ENCODE results near the gene TRIM47. TPM values are rescaled to one million over a fixed set of nuclear protein-coding genes. Genes with fewer than 3 reads are reported as not detected.
A peak's percentile ranks its signal among the peaks of the same experiment; 100 is the strongest.

TRIM47 gene
- total RNA-seq, 1 donor from 2014 or later, result 33.4 TPM

DNA sequence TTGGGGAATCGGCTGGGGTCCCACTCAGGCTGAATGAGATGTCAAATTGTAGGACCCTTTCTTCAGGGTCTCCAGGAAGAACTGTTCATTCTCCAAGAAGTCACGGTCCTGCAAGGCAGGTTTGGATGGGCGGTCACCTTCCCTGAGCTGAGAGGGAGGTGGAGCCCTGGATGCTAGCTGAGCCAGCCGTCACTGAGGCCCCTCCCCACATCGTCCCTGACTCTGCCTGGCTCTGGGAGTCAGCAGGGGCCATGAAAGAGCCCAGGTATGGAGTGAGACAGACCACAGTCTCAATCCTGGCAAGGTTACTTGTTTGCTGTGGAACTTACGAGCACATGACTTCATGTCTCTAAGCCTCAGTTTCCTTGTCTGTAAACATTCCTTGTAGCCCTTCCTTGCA lies 32.3 kb upstream of the TRIM47 start:
- no peak for ATAC-seq (ENCODE audit: poor library complexity)
- intact Hi-C loops (cut with DNase I), result no loop called here
- DNase-seq, result no peak

DNA sequence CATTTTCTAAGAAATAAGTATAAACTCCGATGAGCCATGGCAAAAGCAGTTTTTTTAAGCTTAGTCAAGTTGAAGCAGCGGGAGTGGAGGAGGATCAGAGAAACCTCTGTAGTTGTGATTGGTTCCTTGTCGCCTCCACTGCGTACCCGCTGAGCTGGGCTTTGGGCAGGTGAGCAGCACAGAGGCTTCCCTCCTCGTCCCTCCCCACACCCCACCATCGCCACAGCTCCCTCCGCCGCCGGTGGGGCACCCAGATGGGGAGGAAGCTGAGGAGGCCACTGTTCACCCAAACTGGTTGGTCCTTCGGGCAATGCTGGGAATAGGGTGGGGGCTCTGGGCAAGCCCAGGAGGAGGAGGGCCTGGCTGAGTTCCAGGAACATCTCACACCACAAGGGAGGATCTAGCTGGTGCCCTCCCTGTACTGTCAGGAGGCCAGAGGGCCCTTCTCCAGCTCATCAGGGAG lies 31.5 kb upstream of the TRIM47 start:
- ATAC-seq (ENCODE audit: poor library complexity) (peak; percentile 5), DNase-seq (peak; percentile 50)
- intact Hi-C loops (cut with DNase I), result no loop called here

DNA sequence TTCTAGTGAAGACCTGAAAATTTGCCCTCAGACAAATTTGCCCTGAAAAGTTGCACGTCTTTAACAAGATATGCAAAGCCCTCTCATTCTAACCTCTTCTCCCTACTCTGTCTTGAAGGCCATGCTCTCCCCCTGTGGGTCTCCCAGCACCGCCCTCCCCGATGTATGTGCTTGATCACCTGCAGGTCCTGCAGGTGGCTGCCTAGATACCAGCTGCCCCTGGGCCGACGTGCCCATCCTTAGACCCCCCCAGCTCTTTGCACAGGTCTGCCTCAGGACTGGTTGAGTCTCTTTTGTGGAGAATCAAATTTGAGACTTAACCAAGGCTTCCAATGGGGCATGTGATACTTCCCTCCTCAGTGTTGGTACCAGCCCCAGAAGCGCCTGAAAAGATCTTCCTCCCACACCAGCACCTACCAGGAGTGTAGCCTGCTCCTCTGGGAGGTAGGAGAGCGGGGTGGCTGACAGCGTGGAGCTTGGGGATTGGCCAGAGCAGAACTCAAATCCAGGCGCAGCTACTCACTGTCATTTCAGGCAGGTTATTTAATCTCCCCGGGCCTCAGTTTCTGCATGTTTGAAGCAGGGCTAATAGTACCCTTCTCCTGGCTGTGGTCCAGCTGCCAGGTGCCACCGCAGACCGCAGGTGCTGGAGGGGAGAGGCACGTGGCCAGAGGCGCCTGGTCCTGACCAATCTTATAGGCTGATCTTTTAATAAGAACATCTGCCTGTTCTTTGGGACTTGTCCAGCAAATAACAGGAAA lies 30.9 kb upstream of the TRIM47 start:
- intact Hi-C loops (cut with DNase I), result no loop called here
- ATAC-seq (ENCODE audit: poor library complexity) (no peak), DNase-seq (no peak)

DNA sequence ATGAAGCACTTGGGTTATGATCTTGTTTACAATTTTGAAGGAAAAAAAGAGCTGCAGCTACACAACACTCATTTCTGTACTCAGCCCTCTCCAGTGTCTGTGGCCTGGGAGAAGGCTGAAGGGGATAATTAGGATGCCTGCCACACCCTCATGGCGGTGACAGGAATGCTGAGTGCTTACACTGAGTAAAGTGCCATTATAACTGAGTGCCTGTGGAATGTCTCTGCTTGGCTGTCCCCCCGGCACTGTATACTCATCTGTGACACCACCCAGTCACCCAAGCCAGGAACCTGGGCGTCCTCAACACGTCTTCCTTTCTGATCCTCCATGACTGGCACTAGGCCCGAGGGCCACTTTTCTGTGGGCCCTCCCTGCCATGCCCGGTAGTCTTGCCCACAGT lies 29.8 kb upstream of the TRIM47 start:
- intact Hi-C loops (cut with DNase I), result no loop called here
- ATAC-seq (ENCODE audit: poor library complexity), result peak; percentile 69
- peak; percentile 86 for DNase-seq

DNA sequence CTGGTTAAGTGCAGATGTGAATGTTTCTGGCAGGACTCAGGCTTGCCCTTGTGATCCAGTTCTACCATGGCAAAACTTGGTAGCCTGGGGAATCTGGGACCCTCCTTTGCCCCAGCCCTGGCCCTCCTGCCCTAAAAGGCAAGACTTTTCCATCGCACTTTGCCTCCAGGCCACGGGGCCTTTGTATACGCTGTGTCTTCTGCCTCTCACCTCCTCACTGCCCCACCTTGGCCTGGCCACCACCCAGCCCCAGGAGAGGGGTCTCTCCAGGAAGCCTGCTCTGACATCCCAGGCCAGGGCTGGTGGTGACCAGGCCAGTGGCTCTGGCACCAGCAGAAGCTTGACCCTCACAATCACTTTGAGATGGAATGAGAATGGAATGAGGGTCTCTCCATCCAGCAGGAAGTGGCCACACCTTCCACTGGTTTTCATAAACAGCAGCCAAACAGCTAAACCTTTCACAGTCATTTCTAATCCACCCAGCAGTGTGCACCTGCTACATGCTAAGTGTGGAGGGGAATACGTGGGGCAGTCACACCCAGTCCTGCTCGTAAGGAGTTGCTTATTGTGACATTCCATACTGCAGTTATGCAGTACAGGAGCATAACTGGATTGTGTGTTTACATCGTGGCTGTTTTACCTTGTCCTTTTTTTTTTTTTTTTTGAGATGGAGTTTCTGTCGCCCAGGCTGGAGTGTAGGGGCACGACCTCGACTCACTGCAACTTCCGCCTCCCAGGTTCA lies 27.9 kb upstream of the TRIM47 start:
- no peak for ATAC-seq (ENCODE audit: poor library complexity)
- DNase-seq, result no peak
- intact Hi-C loops (cut with DNase I), result no loop called here

DNA sequence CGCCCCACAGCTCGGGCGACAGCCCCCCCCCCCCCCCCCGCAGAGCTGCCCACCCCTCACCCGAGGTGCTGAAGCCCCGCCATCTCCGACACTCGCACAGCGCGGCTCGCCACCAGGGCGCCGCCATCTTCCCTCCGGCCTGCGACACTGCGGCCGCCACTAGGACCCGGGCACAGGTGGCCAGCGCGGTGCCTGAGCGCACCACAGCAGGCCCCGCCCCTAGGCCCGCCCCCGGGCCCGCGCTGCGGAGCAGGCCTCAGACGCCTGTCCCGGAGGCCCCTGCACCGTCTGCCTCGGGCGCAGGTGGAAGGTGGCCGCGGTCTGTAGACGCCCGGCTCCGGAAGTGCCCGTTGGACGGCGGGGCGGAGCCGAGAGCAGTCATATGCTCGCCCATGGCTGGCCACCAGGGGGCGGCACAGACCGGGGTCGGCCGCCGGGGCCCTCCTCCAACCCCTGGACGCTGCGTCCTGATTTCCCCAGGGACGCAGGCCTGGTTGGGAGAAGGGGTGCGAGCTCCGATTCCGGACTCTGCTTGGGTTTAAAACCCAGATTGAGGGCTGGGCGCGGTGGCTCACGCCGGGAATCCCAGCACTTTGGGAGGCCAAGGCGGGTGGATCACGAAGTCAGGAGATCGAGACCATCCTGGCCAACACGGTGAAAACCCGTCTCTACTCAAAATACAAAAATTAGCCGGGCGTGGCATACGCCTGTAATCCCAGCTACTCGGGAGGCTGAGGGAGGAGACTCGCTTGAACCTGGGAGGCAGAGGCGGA lies 26.6 kb upstream of the TRIM47 start, which contains the start of gene MRPL38:
MRPL38 (minus strand) TSS at position 136 of the 773 bp plus-strand sequence; CDS start at position 127, 9 bp downstream.
- intact Hi-C loops (cut with DNase I), result loop anchor here (1.0 kb wide), 1 partner anchor 100 kb away; no protein-coding TSS in a partner anchor
- peak; percentile 95 for DNase-seq
- ATAC-seq (ENCODE audit: poor library complexity), result peak; percentile 91

DNA sequence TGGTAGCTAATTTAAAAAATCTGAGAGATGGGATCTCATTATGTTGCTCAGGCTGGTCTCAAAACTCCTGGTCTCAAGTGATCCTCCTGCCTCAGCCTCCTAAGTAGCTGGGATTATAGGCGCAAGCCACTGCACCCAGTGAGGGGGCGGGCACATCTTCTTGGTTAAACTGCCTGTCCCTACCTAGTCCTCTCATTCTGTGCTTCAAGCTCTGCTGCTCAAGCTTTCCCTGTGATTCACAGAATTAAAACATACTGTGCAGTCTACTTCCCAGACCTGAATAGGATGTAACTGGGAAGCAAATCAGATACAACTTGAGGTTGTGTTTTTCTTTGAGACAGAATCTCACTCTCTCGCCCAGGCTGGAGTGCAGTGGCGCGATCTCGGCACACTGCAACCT lies 24.0 kb upstream of the TRIM47 start:
- no peak for DNase-seq
- no peak for ATAC-seq (ENCODE audit: poor library complexity)
- intact Hi-C loops (cut with DNase I), result no loop called here

DNA sequence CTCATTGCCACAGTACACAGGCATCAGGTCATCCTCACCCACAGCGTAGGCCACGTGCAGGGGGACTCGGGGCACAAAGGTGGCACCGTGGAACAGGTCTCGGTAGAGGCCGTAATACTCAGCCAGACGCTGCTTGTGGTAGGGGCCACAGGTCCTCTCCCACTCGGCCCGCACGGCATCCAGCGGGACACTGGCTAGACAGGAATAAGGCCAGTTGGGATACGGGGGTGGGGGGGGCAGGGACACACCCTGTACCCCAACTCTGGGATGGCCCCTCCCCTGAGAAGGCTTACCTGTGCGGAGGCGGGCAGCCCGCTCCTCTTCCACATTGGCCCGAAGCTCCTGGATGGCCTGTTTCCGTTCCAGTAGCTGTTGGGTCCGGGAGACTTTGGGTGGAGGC lies 23.3 kb upstream of the TRIM47 start:
- ATAC-seq (ENCODE audit: poor library complexity) (no peak), DNase-seq (no peak)
- intact Hi-C loops (cut with DNase I), result no loop called here

DNA sequence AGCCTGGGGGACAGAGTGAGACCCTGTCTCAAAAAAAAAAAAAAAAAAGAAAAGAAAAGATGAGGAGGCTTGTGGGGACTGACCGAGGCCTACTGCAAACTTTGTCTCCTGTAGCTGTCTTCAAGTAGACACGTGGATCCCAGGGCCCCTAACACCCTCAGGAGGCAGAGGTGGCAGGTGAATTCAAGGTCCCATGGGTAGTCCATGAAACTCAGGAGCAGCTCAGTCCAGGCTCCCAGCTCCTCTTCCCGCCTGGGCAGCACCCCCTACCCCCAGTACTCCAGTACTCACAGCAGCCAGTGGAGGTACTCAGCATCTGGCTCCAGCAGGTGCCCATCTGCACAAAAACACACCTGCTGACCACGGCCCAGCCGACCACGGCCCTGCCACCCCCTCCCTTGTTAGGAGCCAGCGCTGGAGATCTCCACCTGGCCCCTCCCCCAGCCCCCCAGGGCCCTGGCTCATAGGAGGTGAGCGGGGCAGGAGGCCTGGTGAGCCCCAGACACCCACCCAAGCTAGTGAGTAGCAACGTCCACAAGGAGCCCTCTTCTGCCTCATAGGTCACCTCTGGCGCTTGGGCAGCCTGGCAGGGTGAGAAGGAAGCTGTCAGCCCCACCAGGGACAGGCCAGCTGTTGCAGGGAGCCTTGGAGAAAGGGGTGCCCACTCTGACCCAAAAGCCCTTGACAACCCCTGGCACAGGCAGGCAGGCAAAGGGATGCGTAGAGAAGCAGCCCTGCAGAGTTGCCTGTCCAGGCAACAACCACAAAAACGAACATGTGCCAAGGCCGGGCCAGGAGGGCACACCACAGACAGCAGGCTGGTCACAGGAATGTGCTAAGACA lies 22.5 kb upstream of the TRIM47 start:
- intact Hi-C loops (cut with DNase I), result no loop called here
- DNase-seq (no peak), ATAC-seq (ENCODE audit: poor library complexity) (no peak)

DNA sequence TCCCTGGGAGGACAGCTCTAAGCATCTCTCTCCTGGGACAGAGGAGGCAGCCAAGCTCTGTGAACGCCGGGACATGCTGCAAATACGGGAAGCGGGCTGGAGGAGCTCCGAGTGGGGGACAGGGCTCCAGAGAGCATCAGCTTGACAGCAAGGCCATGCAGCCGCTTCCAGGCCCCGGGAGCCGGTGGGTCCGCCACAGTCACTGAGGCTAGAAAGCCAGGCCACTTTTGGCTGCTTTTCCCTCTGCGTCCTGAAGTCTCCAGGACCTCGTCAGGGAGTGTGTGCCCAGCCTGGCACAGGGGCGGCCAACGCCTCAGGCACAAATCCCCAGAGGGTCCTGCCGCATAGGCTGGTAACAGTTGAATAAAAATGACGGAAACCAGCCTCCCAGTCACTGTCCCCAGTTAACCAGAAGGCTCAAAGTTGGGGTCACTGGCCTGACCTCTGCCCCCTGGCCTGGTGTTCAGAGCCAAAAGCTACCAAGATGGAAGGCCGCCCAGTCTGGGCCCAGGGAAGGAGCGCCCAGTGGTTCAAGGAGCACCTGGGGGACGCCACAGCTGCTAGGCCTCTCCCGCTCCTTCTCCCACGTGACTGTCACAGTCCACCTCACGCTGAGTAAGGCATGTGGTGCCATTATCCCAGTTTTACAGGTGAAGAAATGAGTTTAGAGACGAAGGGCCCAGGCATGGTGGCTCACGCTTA lies 21.5 kb upstream of the TRIM47 start:
- DNase-seq, result no peak
- intact Hi-C loops (cut with DNase I), result loop anchor here (10.0 kb wide), 1 partner anchor 125 kb away; a partner anchor contains a TSS
- ATAC-seq (ENCODE audit: poor library complexity), result no peak

DNA sequence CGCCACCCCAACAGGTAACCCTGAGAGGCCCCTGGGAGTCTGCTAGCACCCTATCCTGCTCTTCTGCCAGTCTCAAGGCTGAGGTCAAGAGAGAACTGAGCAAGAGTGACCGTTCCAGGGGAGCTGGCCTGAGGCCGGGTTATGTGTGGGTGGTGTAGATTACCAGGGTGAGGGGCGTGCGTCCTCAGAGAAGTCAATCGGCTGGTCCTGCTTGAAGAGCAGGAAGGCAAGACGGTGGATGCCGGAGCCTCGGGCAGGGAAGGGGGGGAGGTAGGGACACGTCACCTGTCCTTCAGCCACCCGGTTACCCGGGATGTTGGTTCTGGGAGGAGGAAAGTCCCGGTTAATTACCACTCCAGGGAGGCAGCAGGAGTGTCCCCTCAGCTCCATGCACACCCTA lies 21.0 kb upstream of the TRIM47 start:
- intact Hi-C loops (cut with DNase I), result loop anchor here (10.0 kb wide), 1 partner anchor 125 kb away; a partner anchor contains a TSS
- ATAC-seq (ENCODE audit: poor library complexity), result no peak
- no peak for DNase-seq

DNA sequence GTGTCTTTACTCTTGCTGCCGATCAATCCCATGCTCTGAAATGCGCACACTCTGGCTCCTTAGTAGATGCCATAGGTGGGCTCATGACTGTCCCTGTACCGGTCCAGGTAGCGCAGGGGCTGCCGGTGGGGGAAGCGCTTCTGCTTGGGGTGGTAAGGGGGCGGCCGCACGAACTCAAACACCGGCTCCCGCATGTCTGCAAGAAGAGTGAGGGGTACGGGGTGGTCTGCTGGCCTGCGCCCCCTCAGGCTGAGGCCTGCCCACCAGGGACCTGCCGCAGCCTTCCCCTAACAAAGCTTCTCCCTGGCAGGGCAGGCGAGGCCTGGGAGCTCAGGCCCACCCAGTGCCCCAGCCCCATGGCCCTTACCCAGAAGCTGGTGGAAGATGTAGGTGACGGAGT lies 20.4 kb upstream of the TRIM47 start:
- DNase-seq (no peak), ATAC-seq (ENCODE audit: poor library complexity) (no peak)
- intact Hi-C loops (cut with DNase I), result loop anchor here (10.0 kb wide), 1 partner anchor 124 kb away; a partner anchor contains a TSS

DNA sequence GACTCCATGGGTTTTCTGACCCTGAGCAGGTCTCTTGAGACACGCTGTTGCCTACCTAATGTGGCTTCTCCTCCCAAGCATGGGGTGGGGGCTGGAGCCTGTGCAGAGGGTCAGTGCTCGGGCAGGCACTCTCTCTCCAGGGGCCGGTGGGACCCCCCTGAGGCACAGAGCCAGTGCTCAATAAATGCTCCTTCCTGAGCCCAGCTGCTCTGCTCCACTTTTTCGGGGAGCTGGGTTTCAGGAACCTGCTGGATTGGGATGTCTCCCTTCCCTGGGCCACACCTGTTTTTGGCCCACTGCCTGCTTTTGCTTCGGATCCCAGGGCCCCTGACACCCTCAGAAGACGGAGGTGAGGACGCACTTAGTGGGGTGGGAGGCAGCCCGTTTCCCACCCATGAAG lies 19.7 kb upstream of the TRIM47 start:
- DNase-seq (no peak), ATAC-seq (ENCODE audit: poor library complexity) (no peak)
- intact Hi-C loops (cut with DNase I), result loop anchor here (10.0 kb wide), 1 partner anchor 123 kb away; a partner anchor contains a TSS

DNA sequence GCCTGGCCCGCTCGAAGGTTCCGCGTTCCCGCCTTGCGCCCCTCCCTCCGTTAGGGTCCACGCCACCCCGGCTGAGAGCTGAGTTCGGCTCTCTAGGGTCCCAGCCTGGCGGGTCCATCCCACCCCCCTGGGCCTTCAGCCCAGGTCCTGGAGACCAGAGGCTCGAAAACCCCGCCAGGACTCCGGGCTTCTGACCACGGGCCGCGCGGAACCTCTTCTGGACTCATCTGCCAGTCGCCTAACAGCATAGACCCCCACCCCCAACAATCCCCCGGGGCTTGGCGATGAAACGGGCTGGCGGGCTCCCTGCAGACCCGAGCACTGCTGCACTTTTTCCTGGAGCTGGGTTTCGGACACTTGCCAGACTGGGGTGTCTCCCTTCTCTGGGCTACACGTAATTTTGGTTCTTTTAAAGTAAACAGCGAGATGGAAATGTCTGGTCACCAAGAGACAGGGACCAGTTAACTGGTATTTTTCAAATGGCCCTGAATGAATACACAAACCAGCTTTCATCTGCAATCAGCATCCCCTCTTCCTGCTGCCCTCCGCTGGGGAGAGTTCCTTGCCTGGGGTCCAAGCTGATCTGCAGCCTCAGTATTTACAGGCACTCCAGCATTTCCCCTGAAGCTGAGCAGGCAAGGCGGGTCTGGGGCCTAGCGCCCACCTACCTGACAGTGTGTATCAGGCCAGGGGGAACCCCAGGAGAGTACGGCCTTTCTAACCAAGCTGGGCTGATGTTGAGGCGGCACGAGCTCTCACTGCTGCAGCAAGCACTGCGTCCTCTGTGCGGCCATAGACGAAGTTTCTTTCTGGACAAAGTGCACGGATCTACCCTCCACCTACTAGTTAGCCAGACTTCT lies 19.0 kb upstream of the TRIM47 start:
- ATAC-seq (ENCODE audit: poor library complexity) (no peak), DNase-seq (no peak)
- intact Hi-C loops (cut with DNase I), result loop anchor here (10.0 kb wide), 1 partner anchor 123 kb away; a partner anchor contains a TSS

DNA sequence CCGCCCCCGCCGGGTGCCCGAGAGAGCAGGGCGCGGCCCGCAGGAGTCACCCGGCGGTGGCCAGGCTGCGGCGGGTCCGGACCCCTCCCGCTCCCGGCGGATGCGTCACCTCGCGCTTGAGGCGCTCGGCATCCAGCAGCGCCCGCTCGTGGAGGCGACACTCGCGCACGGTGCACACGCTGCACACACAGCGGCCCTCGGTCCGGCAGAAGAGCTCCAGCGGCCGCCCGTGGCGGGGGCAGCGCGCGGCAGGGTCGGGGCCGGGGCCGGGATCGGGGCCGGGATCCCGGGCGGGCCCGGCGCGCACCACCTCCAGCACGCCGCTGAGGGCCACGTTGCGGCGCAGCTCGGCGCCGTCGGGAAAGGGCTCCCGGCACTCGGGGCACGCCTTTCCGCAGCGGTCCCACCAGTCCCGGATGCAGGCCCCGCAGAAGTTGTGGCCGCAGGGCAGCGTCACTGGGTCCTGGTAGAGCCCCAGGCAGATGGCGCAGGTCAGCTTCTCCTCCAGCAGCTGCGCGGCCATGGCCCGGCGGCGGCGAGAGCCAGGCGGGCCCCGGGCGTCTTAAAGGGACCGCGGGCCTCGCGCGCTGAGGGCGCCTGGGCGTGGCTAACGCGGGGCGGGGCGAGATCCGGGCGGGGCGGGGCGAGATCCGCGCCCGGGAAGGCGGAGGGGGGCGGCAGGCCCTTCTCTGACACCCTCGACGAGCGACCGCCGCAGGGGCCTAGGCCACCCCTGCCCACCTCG lies 18.2 kb upstream of the TRIM47 start, which contains the start of gene TRIM65:
TRIM65 (minus strand) TSS at position 537 of the 745 bp plus-strand sequence; CDS start at position 523, 14 bp downstream.
- ATAC-seq (ENCODE audit: poor library complexity) (peak; percentile 88), DNase-seq (peak; percentile 92)
- intact Hi-C loops (cut with DNase I), result loop anchor here (10.0 kb wide), 1 partner anchor 122 kb away; a partner anchor contains a TSS

All from Right ventricle myocardium superior (tissue), 1 donor.